ENCODE measurements around the gene SLC1A3. TPM values are rescaled to one million over a fixed set of nuclear protein-coding genes. Genes with fewer than 3 reads are reported as not detected.

SLC1A3 gene
- total and polyA plus RNA-seq, 2 of the 4 experiments (the other 2 are of a cell fraction) = 0.27 to 1.3 TPM

DNA sequence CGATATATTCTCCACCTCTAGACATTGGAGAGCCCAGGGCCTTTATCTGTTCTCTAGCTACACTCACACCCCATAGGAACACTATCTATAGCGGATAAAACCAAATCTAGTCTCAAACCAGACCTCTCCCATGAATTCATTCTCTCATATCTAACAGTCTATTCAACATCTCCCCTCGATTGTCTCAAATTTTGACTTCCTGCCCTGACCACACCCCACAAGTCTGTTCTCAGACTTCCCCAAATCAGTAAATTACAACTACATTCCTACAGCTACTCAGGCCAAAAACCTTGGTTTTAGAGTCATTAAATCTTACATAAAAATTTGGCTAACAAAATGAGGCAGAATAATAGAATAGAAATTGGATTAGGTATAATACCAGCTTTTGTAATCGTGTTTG is 12.5 kb upstream of the SLC1A3 start (continued):
- TF ChIP-seq, protein P1, sequence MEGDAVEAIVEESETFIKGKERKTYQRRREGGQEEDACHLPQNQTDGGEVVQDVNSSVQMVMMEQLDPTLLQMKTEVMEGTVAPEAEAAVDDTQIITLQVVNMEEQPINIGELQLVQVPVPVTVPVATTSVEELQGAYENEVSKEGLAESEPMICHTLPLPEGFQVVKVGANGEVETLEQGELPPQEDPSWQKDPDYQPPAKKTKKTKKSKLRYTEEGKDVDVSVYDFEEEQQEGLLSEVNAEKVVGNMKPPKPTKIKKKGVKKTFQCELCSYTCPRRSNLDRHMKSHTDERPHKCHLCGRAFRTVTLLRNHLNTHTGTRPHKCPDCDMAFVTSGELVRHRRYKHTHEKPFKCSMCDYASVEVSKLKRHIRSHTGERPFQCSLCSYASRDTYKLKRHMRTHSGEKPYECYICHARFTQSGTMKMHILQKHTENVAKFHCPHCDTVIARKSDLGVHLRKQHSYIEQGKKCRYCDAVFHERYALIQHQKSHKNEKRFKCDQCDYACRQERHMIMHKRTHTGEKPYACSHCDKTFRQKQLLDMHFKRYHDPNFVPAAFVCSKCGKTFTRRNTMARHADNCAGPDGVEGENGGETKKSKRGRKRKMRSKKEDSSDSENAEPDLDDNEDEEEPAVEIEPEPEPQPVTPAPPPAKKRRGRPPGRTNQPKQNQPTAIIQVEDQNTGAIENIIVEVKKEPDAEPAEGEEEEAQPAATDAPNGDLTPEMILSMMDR (conservative IDR thresholded peaks at IDR 0.05; ENCODE audit: low read depth, low read length) = no peak
- no peak for TF ChIP-seq MAFK (IDR thresholded peaks at IDR 0.05; ENCODE audit: low read depth, low read length)

DNA sequence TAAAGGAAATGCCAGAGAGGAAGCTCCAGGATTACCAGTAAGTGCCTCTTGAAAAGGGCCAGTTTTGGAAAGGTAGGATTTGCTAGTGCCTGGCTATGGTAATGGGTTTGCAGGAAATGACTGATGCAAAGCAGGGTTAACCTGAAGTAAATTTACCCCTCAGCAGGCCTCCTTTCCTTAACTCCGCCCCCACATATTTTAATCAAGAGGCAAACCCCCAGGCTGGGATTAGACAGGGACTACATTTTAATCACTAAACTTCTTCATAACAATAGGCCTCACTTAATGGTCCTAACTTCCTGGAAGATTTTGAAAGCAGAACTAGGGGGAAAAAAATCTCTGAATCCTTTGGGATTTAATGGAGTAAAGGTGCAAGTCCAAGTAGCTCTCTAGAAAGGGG is 10.2 kb upstream of the SLC1A3 start:
- no peak overlapping the region for H2BK15ac ChIP-seq (ENCODE audit: low read depth, low read length)
- no peaks in the 10 kb centered on the region for H3K36me3 ChIP-seq (ENCODE audit: control insufficient read depth, insufficient read depth, low read length)
- POLR2A ChIA-PET (ENCODE audit: unreplicated experiment) = no interaction called here
- TF ChIP-seq POLR2A (IDR thresholded peaks at IDR 0.05; ENCODE audit: low read depth, low read length) (no peak), MAFK (IDR thresholded peaks at IDR 0.05; ENCODE audit: low read depth, low read length) (no peak)
- TF ChIP-seq, protein P1 (conservative IDR thresholded peaks at IDR 0.05; ENCODE audit: low read depth, low read length) = no peak
- H2AK9ac ChIP-seq (replicated peaks; ENCODE audit: low read depth, low read length, poor library complexity) = no peak overlapping the region
- no peaks in the 10 kb centered on the region for H3K4me1 ChIP-seq (ENCODE audit: control insufficient read depth, insufficient read depth, low read length)
- no peaks in the 10 kb centered on the region for H3K9me1 ChIP-seq (ENCODE audit: insufficient read depth, low read length)
- in situ Hi-C loops (cut with MboI; ENCODE audit: low sequenced_read_pairs) = no loop called here
- H3K9me3 ChIP-seq (ENCODE audit: control insufficient read depth, insufficient read depth, low read length) = no peaks in the 10 kb centered on the region
- H3K79me1 ChIP-seq (ENCODE audit: low read depth in 1 of 2, low read length in 2 of 2) = no peaks in the 10 kb centered on the region
- CTCF ChIA-PET = no interaction called here
- H2BK20ac ChIP-seq (ENCODE audit: low read depth, low read length) = no peak overlapping the region
- H3K56ac ChIP-seq (ENCODE audit: extremely low read depth, insufficient read depth, low read length) = no peak overlapping the region
- no peak overlapping the region for H3K9ac ChIP-seq (ENCODE audit: low read depth, low read length)
- no peak overlapping the region for H4K91ac ChIP-seq (ENCODE audit: insufficient read depth, low read depth, low read length)
- no peaks in the 10 kb centered on the region for H4K20me1 ChIP-seq (ENCODE audit: insufficient read depth, low read length)
- no peak overlapping the region for H3K4me2 ChIP-seq (ENCODE audit: low read depth, low read length)
- WGBS, 2 experiments (ENCODE audit: extremely low coverage in 2 of 2, insufficient read length in 1 of 2) = no CpG with 5 or more reads among the region's 1 CpG
- no peak overlapping the region for H3K14ac ChIP-seq (replicated peaks; ENCODE audit: low read depth, low read length)
- ATAC-seq (ENCODE audit: low read depth) = no peak
- no peak overlapping the region for H4K8ac ChIP-seq (ENCODE audit: low read depth in 2 of 2, low read length in 2 of 2)
- no peak for DNase-seq
- no peak overlapping the region for H2BK120ac ChIP-seq (ENCODE audit: low read depth, low read length)
- no peak overlapping the region for H2AFZ ChIP-seq (replicated peaks; ENCODE audit: low read length, poor library complexity)
- H3K27me3 ChIP-seq (ENCODE audit: control insufficient read depth, insufficient read depth, low read length) = peaks cover 2% of the 10 kb centered on the region
- intact Hi-C loops (cut with micrococcal nuclease) = no loop called here
- H2AK5ac ChIP-seq (ENCODE audit: low read depth, low read length) = no peak overlapping the region
- no peak overlapping the region for H3K4me3 ChIP-seq (ENCODE audit: insufficient read depth, low read depth, low read length)
- no peak overlapping the region for H3K23ac ChIP-seq (ENCODE audit: low read depth, low read length)
- H2BK5ac ChIP-seq (ENCODE audit: low read depth, low read length, poor library complexity, severe bottlenecking) = no peak overlapping the region
- H3K18ac ChIP-seq (ENCODE audit: low read depth, low read length) = no peak overlapping the region
- no peak overlapping the region for H3K27ac ChIP-seq (ENCODE audit: insufficient read depth, low read length)
- dilution Hi-C loops (cut with HindIII; ENCODE audit: low sequenced_read_pairs, unreplicated experiment) = no loop called here
- no peak overlapping the region for H4K5ac ChIP-seq (ENCODE audit: low read depth, low read length)
- no TSS peak for BruUV-seq (replicated peaks)
- no peak overlapping the region for H3K4ac ChIP-seq (ENCODE audit: low read depth, low read length)
